Neural cell (in vitro differentiated cells): Measurements from ENCODE around the gene TENT4A. TPM values are rescaled to one million over a fixed set of nuclear protein-coding genes. Genes with fewer than 3 reads are reported as not detected.

Experiments
- H2AFZ ChIP-seq: fragments of 200-600, 300-800 bp; sonication (generic), shearing (Covaris generic); 2 replicates; pipeline ENCODE4 v1.6.0; 2014; ENCODE audit warnings: low read depth, mild to moderate bottlenecking, antibody characterized with exemption, low read length, moderate library complexity
- H3F3A ChIP-seq: fragments of 200-600 bp; shearing (Covaris generic); 2 replicates; pipeline ENCODE4 v1.6.1; 2016; ENCODE audit warnings: mild to moderate bottlenecking, moderate library complexity, mixed read lengths, antibody characterized with exemption, low read length; ENCODE audit not compliant: insufficient read depth, poor library complexity, severe bottlenecking
- H3K27ac ChIP-seq: fragments of 200-600, 300-800 bp; sonication (generic), shearing (Covaris generic); 2 replicates; pipeline ENCODE4 v1.5.1; 2014; ENCODE audit warnings: mild to moderate bottlenecking, low read length, moderate library complexity
- H3K27me3 ChIP-seq: fragments of 300-800, 200-600 bp; sonication (generic), shearing (Covaris generic); 2 replicates; pipeline ENCODE4 v1.6.0; 2014; ENCODE audit warnings: mild to moderate bottlenecking, low read depth, low read length, moderate library complexity; ENCODE audit not compliant: insufficient read depth
- H3K36me3 ChIP-seq: fragments of 300-800, 200-600 bp; sonication (generic), shearing (Covaris generic); 2 replicates; pipeline ENCODE4 v1.5.1; 2014; ENCODE audit warnings: mild to moderate bottlenecking, antibody characterized with exemption, low read length, moderate library complexity; ENCODE audit not compliant: insufficient read depth
- H3K4me2 ChIP-seq: fragments of 300-800, 200-600 bp; sonication (generic), shearing (Covaris generic); 2 replicates; pipeline ENCODE4 v1.6.0; 2014; ENCODE audit warnings: mild to moderate bottlenecking, low read length
- H3K4me3 ChIP-seq: fragments of 300-800, 200-600 bp; sonication (generic), shearing (Covaris generic); 2 replicates; pipeline ENCODE4 v1.5.1; 2014; ENCODE audit warnings: mild to moderate bottlenecking, low read length, moderate library complexity
- H3K79me2 ChIP-seq: fragments of 200-600 bp; shearing (Covaris generic); replicated peaks from 2 replicates; pipeline ENCODE4 v1.6.0; 2014; ENCODE audit warnings: mild to moderate bottlenecking, low read length, moderate library complexity; ENCODE audit not compliant: insufficient read depth
- H3K9ac ChIP-seq: fragments of 300-800, 200-600 bp; sonication (generic), shearing (Covaris generic); 2 replicates; pipeline ENCODE4 v1.6.1; 2016; ENCODE audit warnings: mild to moderate bottlenecking, low read length, mixed read lengths
- H3K9me2 ChIP-seq: fragments of 200-600 bp; shearing (Covaris generic); 2 replicates; pipeline ENCODE4 v1.6.1; 2016; ENCODE audit warnings: mild to moderate bottlenecking, low read length, mixed read lengths; ENCODE audit not compliant: insufficient read depth
- H3K9me3 ChIP-seq: fragments of 200-600, 300-800 bp; sonication (generic), shearing (Covaris generic); 2 replicates; pipeline ENCODE4 v1.6.1; 2016; ENCODE audit warnings: mild to moderate bottlenecking, mixed run types, low read length, moderate library complexity, mixed read lengths
- H4K20me1 ChIP-seq: fragments of 200-600 bp; shearing (Covaris generic); 2 replicates; pipeline ENCODE4 v1.6.1; 2016; ENCODE audit warnings: mild to moderate bottlenecking, mixed run types; ENCODE audit not compliant: insufficient read depth
- EP300 ChIP-seq: fragments of 450-650 bp; conservative IDR thresholded peaks from 2 replicates; pipeline ENCODE4 v1.6.1; 2014; ENCODE audit warnings: antibody characterized with exemption, mild to moderate bottlenecking, moderate library complexity; ENCODE audit not compliant: poor library complexity, severe bottlenecking
- EZH2 ChIP-seq: fragments of 200-600, 300-800 bp; shearing (Covaris generic), sonication (generic); IDR thresholded peaks from 2 replicates; pipeline ENCODE4 v1.6.1; 2014; ENCODE audit warnings: antibody characterized with exemption, low read length, borderline replicate concordance, mild to moderate bottlenecking; ENCODE audit not compliant: insufficient read depth, poor library complexity, severe bottlenecking
- MXI1 ChIP-seq: fragments of 450-650 bp; conservative IDR thresholded peaks from 2 replicates; pipeline ENCODE4 v1.6.1; 2014; ENCODE audit warnings: antibody characterized with exemption, mild to moderate bottlenecking; ENCODE audit not compliant: poor library complexity, severe bottlenecking
- POLR2AphosphoS5 ChIP-seq: IDR thresholded peaks from 2 replicates; pipeline ENCODE4 v1.6.1; 2012
- RAD21 ChIP-seq: fragments of 450-650 bp; conservative IDR thresholded peaks from 2 replicates; pipeline ENCODE4 v1.6.1; 2014; ENCODE audit warnings: antibody characterized with exemption, mild to moderate bottlenecking, moderate library complexity
- REST ChIP-seq: IDR thresholded peaks from 2 replicates; pipeline ENCODE4 v1.6.1; 2012; ENCODE audit warnings: borderline replicate concordance
- SMC3 ChIP-seq: fragments of 450-650 bp; conservative IDR thresholded peaks from 2 replicates; pipeline ENCODE4 v1.6.1; 2014; ENCODE audit warnings: antibody characterized with exemption, mild to moderate bottlenecking, moderate library complexity; ENCODE audit not compliant: poor library complexity
- TAF1 ChIP-seq: IDR thresholded peaks from 2 replicates; pipeline ENCODE4 v1.6.1; 2012; ENCODE audit warnings: low read depth
- polyA plus RNA-seq: library from polyadenylated mRNA; depleted of rRNA; stranded (reverse); fragments of >200 nt; gene quantifications from 2 replicates; pipeline ENCODE4 v1.2.3, GENCODE V29; 2014
- TF ChIP-seq, protein P1 (sequence below): fragments of 450-650 bp; IDR thresholded peaks from 2 replicates; pipeline ENCODE4 v1.5.1; 2014; ENCODE audit warnings: antibody characterized with exemption, mild to moderate bottlenecking, moderate library complexity; ENCODE audit not compliant: poor library complexity, severe bottlenecking

The TENT4A gene
- polyA plus RNA-seq, 1 donor from 2014 or later: 12.1 TPM

DNA sequence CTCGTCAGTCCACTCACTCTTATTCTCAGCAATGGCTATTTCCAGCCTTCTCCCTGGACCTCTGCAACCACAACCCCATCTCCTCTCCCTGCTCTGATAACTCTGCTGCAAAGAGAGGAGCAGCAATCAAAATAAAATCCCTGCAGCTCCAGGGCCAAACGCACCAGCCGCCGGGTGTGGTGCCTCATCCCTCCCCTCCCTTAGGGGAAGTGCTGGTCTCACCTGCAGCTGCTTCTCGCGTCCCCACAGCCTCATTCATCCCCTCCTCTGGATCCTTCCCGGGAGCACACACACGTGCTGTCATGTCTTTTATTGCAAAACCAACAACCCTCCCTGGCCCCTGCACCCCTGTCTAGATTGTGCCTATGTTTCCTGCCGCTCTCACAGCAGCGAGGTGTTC, 77.8 kb downstream of the TENT4A start:
- no peak overlapping the region for H3K9ac ChIP-seq
- no peak for TF ChIP-seq REST
- TF ChIP-seq, protein P1, sequence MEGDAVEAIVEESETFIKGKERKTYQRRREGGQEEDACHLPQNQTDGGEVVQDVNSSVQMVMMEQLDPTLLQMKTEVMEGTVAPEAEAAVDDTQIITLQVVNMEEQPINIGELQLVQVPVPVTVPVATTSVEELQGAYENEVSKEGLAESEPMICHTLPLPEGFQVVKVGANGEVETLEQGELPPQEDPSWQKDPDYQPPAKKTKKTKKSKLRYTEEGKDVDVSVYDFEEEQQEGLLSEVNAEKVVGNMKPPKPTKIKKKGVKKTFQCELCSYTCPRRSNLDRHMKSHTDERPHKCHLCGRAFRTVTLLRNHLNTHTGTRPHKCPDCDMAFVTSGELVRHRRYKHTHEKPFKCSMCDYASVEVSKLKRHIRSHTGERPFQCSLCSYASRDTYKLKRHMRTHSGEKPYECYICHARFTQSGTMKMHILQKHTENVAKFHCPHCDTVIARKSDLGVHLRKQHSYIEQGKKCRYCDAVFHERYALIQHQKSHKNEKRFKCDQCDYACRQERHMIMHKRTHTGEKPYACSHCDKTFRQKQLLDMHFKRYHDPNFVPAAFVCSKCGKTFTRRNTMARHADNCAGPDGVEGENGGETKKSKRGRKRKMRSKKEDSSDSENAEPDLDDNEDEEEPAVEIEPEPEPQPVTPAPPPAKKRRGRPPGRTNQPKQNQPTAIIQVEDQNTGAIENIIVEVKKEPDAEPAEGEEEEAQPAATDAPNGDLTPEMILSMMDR: no peak
- H3K36me3 ChIP-seq: no peaks in the 10 kb centered on the region
- H3K9me3 ChIP-seq: no peaks in the 10 kb centered on the region
- H3K27ac ChIP-seq: no peak overlapping the region
- H3K27me3 ChIP-seq: no peaks in the 10 kb centered on the region
- no peak overlapping the region for H3K4me2 ChIP-seq
- no peak overlapping the region for H2AFZ ChIP-seq
- no peaks in the 10 kb centered on the region for H3K9me2 ChIP-seq
- H3K79me2 ChIP-seq: no peaks in the 10 kb centered on the region
- no peaks in the 10 kb centered on the region for H4K20me1 ChIP-seq
- H3K4me3 ChIP-seq: no peak overlapping the region
- no peaks in the 10 kb centered on the region for H3F3A ChIP-seq

DNA sequence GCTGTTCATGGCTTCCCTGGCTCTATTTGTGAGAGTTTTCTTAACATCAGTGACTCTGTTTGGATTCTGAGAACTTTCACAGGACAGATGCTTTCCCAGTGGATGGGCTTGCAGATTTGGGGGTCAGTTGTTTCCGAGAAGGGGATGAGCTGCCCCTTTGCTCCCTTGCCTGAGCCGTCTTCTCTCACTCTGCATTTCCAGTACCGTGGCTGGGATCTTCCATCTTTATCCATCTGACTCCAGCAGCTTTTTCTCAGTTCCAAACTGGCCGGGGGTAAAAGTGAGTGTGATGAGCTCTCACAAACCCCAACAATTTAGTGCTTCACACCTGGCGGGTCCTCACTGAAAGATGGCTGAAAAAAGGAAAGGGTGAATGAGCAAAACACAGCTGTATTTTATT, 79.1 kb downstream of the TENT4A start:
- TF ChIP-seq POLR2AphosphoS5 (no peak), MXI1 (no peak), SMC3 (no peak), REST (no peak), EP300 (no peak), EZH2 (no peak), TAF1 (no peak), RAD21 (no peak)
- TF ChIP-seq, protein P1: no peak
- no peaks in the 10 kb centered on the region for H4K20me1 ChIP-seq
- no peak overlapping the region for H2AFZ ChIP-seq
- H3F3A ChIP-seq: no peaks in the 10 kb centered on the region
- H3K9me3 ChIP-seq: no peaks in the 10 kb centered on the region
- H3K9me2 ChIP-seq: no peaks in the 10 kb centered on the region
- H3K27me3 ChIP-seq: no peaks in the 10 kb centered on the region
- H3K79me2 ChIP-seq: no peaks in the 10 kb centered on the region
- H3K27ac ChIP-seq: no peak overlapping the region
- no peak overlapping the region for H3K9ac ChIP-seq
- no peaks in the 10 kb centered on the region for H3K36me3 ChIP-seq
- no peak overlapping the region for H3K4me2 ChIP-seq
- H3K4me3 ChIP-seq: no peak overlapping the region
